ENCODE measurements around the gene KLHL2. TPM values are rescaled to one million over a fixed set of nuclear protein-coding genes. Genes with fewer than 3 reads are reported as not detected.

KLHL2 gene
- total and polyA plus RNA-seq, 9 of the 15 experiments (the other 6 are each of a cell fraction or from before 2014, with no cell fraction given), result 2.5 to 11.3 (median 6.1) TPM

DNA sequence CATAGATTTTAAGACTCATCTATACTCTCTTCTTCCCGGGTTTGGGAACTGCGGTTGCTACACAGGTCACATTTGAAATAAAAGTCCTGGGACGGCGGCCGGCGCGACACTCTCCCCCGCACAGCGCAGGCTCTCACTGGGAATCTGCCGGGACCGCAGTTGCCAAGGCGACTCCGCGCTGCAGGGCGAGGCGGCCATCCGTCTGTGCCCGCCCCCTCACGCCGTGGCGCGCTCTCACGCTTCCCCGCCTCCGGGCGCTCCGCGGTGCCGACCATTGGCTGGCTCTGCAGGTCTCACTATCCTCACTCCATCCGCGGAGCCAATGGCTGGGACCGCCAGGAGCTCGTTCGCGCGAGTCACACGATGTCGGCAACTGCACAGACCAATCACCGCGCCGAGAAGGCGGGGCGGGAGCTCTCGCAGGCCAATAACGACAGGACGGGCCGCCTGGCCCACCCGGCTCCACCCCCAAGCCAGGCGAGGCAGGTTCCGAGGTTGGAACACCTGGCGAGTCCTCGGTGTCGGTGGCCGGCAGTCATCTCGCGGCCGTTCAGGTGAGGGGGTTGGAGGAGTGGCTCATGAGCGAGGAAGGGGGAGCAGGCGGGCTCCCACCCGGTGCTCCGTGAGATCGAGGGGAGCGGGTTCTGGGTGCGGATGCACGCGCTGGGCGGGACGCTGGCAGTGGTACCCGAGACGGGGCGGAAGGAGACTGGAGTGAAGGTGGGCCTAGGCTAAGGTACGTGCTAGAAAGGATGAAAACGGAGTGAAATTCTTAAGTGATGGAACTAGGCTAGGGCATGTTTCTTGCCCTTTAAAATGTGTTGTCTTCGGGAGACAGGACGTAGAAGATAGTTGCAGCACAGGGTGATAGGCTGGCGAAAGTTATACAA, 120.1 kb downstream of the KLHL2 start, which contains the start of gene MSMO1 (continued):
- TF ChIP-seq, protein P1, sequence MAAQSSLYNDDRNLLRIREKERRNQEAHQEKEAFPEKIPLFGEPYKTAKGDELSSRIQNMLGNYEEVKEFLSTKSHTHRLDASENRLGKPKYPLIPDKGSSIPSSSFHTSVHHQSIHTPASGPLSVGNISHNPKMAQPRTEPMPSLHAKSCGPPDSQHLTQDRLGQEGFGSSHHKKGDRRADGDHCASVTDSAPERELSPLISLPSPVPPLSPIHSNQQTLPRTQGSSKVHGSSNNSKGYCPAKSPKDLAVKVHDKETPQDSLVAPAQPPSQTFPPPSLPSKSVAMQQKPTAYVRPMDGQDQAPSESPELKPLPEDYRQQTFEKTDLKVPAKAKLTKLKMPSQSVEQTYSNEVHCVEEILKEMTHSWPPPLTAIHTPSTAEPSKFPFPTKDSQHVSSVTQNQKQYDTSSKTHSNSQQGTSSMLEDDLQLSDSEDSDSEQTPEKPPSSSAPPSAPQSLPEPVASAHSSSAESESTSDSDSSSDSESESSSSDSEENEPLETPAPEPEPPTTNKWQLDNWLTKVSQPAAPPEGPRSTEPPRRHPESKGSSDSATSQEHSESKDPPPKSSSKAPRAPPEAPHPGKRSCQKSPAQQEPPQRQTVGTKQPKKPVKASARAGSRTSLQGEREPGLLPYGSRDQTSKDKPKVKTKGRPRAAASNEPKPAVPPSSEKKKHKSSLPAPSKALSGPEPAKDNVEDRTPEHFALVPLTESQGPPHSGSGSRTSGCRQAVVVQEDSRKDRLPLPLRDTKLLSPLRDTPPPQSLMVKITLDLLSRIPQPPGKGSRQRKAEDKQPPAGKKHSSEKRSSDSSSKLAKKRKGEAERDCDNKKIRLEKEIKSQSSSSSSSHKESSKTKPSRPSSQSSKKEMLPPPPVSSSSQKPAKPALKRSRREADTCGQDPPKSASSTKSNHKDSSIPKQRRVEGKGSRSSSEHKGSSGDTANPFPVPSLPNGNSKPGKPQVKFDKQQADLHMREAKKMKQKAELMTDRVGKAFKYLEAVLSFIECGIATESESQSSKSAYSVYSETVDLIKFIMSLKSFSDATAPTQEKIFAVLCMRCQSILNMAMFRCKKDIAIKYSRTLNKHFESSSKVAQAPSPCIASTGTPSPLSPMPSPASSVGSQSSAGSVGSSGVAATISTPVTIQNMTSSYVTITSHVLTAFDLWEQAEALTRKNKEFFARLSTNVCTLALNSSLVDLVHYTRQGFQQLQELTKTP (IDR thresholded peaks at IDR 0.05; ENCODE audit: low read depth in 1 of 2, partially characterized antibody in 2 of 2), result no peak
- no peak for TF ChIP-seq ZNF174 (CRISPR knock-in tag; IDR thresholded peaks at IDR 0.05)
- peak; percentile 65; the same call in 1 of the 2 replicates for TF ChIP-seq PHF8 (IDR thresholded peaks at IDR 0.05; ENCODE audit: borderline replicate concordance, low read length)
- no peak for TF ChIP-seq ZNF143 (CRISPR knock-in tag; IDR thresholded peaks at IDR 0.05)
- no peak for TF ChIP-seq PCBP1 (IDR thresholded peaks at IDR 0.05; ENCODE audit: low read depth, low read length, poor library complexity, severe bottlenecking)
- no peak for TF ChIP-seq XRCC5 (IDR thresholded peaks at IDR 0.05; ENCODE audit: low read depth, low read length)
- no peak for TF ChIP-seq PRPF4 (IDR thresholded peaks at IDR 0.05; ENCODE audit: insufficient read depth, low read depth, low read length, poor library complexity, severe bottlenecking)
- TF ChIP-seq, protein P2, sequence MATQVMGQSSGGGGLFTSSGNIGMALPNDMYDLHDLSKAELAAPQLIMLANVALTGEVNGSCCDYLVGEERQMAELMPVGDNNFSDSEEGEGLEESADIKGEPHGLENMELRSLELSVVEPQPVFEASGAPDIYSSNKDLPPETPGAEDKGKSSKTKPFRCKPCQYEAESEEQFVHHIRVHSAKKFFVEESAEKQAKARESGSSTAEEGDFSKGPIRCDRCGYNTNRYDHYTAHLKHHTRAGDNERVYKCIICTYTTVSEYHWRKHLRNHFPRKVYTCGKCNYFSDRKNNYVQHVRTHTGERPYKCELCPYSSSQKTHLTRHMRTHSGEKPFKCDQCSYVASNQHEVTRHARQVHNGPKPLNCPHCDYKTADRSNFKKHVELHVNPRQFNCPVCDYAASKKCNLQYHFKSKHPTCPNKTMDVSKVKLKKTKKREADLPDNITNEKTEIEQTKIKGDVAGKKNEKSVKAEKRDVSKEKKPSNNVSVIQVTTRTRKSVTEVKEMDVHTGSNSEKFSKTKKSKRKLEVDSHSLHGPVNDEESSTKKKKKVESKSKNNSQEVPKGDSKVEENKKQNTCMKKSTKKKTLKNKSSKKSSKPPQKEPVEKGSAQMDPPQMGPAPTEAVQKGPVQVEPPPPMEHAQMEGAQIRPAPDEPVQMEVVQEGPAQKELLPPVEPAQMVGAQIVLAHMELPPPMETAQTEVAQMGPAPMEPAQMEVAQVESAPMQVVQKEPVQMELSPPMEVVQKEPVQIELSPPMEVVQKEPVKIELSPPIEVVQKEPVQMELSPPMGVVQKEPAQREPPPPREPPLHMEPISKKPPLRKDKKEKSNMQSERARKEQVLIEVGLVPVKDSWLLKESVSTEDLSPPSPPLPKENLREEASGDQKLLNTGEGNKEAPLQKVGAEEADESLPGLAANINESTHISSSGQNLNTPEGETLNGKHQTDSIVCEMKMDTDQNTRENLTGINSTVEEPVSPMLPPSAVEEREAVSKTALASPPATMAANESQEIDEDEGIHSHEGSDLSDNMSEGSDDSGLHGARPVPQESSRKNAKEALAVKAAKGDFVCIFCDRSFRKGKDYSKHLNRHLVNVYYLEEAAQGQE (IDR thresholded peaks at IDR 0.05; ENCODE audit: borderline replicate concordance), result no peak
- TF ChIP-seq, protein P2 (CRISPR knock-in tag; IDR thresholded peaks at IDR 0.05; ENCODE audit: low read depth), result no peak
- 0 out of 2 replicates have a peak, but pooled peaks have one; percentile 36 for TF ChIP-seq CEBPB (tag; IDR thresholded peaks at IDR 0.05)
- no peak for TF ChIP-seq ADNP (tag; IDR thresholded peaks at IDR 0.05)
- peak; percentile 95 for TF ChIP-seq EGR1 (conservative IDR thresholded peaks at IDR 0.05)
- TF ChIP-seq MCM7 (IDR thresholded peaks at IDR 0.05), result no peak
- no peak for TF ChIP-seq ZNF668 (CRISPR knock-in tag; IDR thresholded peaks at IDR 0.05)
- TF ChIP-seq MAFF (IDR thresholded peaks at IDR 0.05; ENCODE audit: low read length), result no peak
- TF ChIP-seq HDAC6 (IDR thresholded peaks at IDR 0.05; ENCODE audit: low read depth, low read length), result no peak
